ENCODE data around the gene FUT1. TPM values are rescaled to one million over a fixed set of nuclear protein-coding genes. Genes with fewer than 3 reads are reported as not detected.

FUT1 gene
- total and polyA plus RNA-seq, 10 of the 15 experiments (the other 5 are each of a cell fraction or from before 2014, with no cell fraction given): 0.01 TPM; not detected in 9

GRCh38 chr19:48745208-48745995, 7.0 kb downstream of the FUT1 start:
- Histone ChIP-seq H3K4me2 (ENCODE audit: control insufficient read depth, insufficient read depth) (no peak overlapping the region), H3K27ac (ENCODE audit: control insufficient read depth, insufficient read depth) (no peak overlapping the region), H2AFZ (ENCODE audit: control insufficient read depth, low read depth, low read length) (no peak overlapping the region), H3K79me2 (ENCODE audit: control insufficient read depth, insufficient read depth, low read length) (no peaks in the 10 kb centered on the region), H3K4me3 (no peak overlapping the region), H3K36me3 (ENCODE audit: control insufficient read depth in 2 of 2, insufficient read depth in 2 of 2, low read length in 1 of 2) (no peaks in the 10 kb centered on the region), H4K20me1 (ENCODE audit: control insufficient read depth, insufficient read depth) (no peaks in the 10 kb centered on the region), H3K27me3 (replicated peaks in 1 of 2; ENCODE audit: control insufficient read depth in 2 of 2, insufficient read depth in 2 of 2, low read length in 1 of 2) (peaks cover 0 to 2% of the 10 kb centered on the region in 2 experiments; a peak in 3 of 4 replicates), H3K9me3 (replicated peaks; ENCODE audit: control insufficient read depth, insufficient read depth, low read length) (peaks cover 2% of the 10 kb centered on the region; the same call in 1 of the 3 replicates), H3K9ac (ENCODE audit: control insufficient read depth, insufficient read depth, low read length) (no peak overlapping the region), H3K4me1 (ENCODE audit: control insufficient read depth, insufficient read depth, low read length) (no peaks in the 10 kb centered on the region)
- peak; percentile 69; the same call in 1 of the 2 replicates for TF ChIP-seq CREM (IDR thresholded peaks at IDR 0.05; ENCODE audit: low read depth)
- peak; percentile 99 for TF ChIP-seq SIX5 (IDR thresholded peaks at IDR 0.05; ENCODE audit: low read depth, low read length, severe bottlenecking)
- TF ChIP-seq YY1 (IDR thresholded peaks at IDR 0.05; ENCODE audit: low read depth, low read length): 0 out of 2 replicates have a peak, but pooled peaks have one; percentile 48
- TF ChIP-seq ZNF207 (IDR thresholded peaks at IDR 0.05; ENCODE audit: borderline replicate concordance): no peak
- TF ChIP-seq SRF (IDR thresholded peaks at IDR 0.05; ENCODE audit: low read depth in 2 of 2, low read length in 2 of 2): no peak
- TF ChIP-seq NR2C1 (IDR thresholded peaks at IDR 0.05): peak; percentile 46
- TF ChIP-seq MEF2B (IDR thresholded peaks at IDR 0.05; ENCODE audit: partially characterized antibody, poor library complexity, severe bottlenecking): no peak
- TF ChIP-seq MYB (IDR thresholded peaks at IDR 0.05; ENCODE audit: borderline replicate concordance, low read depth, low read length): no peak
- no peak for TF ChIP-seq EGR1 (IDR thresholded peaks at IDR 0.05; ENCODE audit: borderline replicate concordance in 1 of 2, low read depth in 2 of 2, low read length in 2 of 2)
- no peak for TF ChIP-seq IKZF2 (IDR thresholded peaks at IDR 0.05)
- peak; percentile 92 for TF ChIP-seq TARDBP (IDR thresholded peaks at IDR 0.05; ENCODE audit: borderline replicate concordance)
- TF ChIP-seq EZH2 (IDR thresholded peaks at IDR 0.05; ENCODE audit: borderline replicate concordance, control insufficient read depth, low read depth, low read length): no peak
- peak; percentile 96 for TF ChIP-seq HCFC1 (IDR thresholded peaks at IDR 0.05; ENCODE audit: low read length)
- 0 out of 2 replicates have a peak, but pooled peaks have one; percentile 20 for TF ChIP-seq GABPA (IDR thresholded peaks at IDR 0.05; ENCODE audit: low read depth)
- TF ChIP-seq SUZ12 (IDR thresholded peaks at IDR 0.05; ENCODE audit: unreplicated experiment): peak; percentile 52
- peak; percentile 63 for TF ChIP-seq CREB1 (IDR thresholded peaks at IDR 0.05; ENCODE audit: low read depth)
- TF ChIP-seq IKZF1 (conservative IDR thresholded peaks at IDR 0.05): peak; percentile 75
- peak; percentile 53; the same call in 1 of the 2 replicates for TF ChIP-seq ATF3 (IDR thresholded peaks at IDR 0.05; ENCODE audit: borderline replicate concordance, extremely low read depth, low read depth, low read length)
- SMC1A ChIA-PET (ENCODE audit: uncharacterized antibody, unreplicated experiment): interaction anchor here (0.7 to 1.4 kb wide), 2 partner anchors 22 to 25 kb away, joined by 3 to 4 read pairs; no protein-coding TSS in a partner anchor
- FAIRE-seq: peak; percentile 31
- in situ Hi-C loops (cut with MboI): no loop called here
- POLR2A ChIA-PET: no interaction called here
- 53% methylated on average over 33 of the region's 33 CpGs for WGBS (ENCODE audit: insufficient coverage, insufficient replicate concordance, low lambda C conversion rate, missing lambda C conversion rate)
- no peak for DNase-seq (ENCODE audit: low read depth, low spot score)
- intact Hi-C loops (cut with micrococcal nuclease; ENCODE audit: unreplicated experiment): no loop called here
- RAD21 ChIA-PET (ENCODE audit: unreplicated experiment): no interaction called here
- peak; percentile 83 for ATAC-seq
- no TSS peak for BruUV-seq (replicated peaks)
- CTCF ChIA-PET: interaction anchor here (0.7 kb wide), 1 partner anchor 50 kb away, joined by 3 read pairs; no protein-coding TSS in a partner anchor

Measured in GM12878 (cell line).